SK-N-SH (cell line): ENCODE measurements around the gene SLN. TPM values are rescaled to one million over a fixed set of nuclear protein-coding genes. Genes with fewer than 3 reads are reported as not detected.

ENCODE experiments used
- CTCF ChIA-PET: fragments of 300-600, 350-600 bp; formaldehyde crosslinking; extraction: SDS; loops from one replicate; lab custom pipeline; 2021; lab: Yijun Ruan, JAX
- POLR2A ChIA-PET: fragments of 350-600 bp; sonication (Branson Sonifier 250); formaldehyde crosslinking; extraction: SDS; loops from one replicate; lab custom pipeline; 2020; ENCODE audit warnings: antibody characterized with exemption, inconsistent platforms; lab: Yijun Ruan, JAX
- DNase-seq: peaks from one replicate; pipeline ENCODE4 v3.0.0; 2012
- H2AFZ ChIP-seq: fragments of 200-600 bp; sonication (generic); 2 replicates; pipeline ENCODE4 v1.8.1; 2016; ENCODE audit warnings: antibody characterized with exemption, mild to moderate bottlenecking, low read depth
- H3F3A ChIP-seq: fragments of 200-600 bp; sonication (generic); replicated peaks from 2 replicates; pipeline ENCODE3; 2016; ENCODE audit warnings: antibody characterized with exemption, mild to moderate bottlenecking; ENCODE audit not compliant: insufficient read depth
- H3K27ac ChIP-seq, 2 experiments: fragments of 200-500 bp in 1 of 2; fragments of 200-600 bp in 1 of 2; sonication (Bioruptor generic) in 1 of 2; sonication (generic), shearing (Covaris generic) in 1 of 2; 2 replicates each; pipeline versions ENCODE4 v1.5.1 to v1.6.1; 2014 to 2016; ENCODE audit warnings: low read depth in 2 of 2, inconsistent platforms in 1 of 2, low read length in 1 of 2, mild to moderate bottlenecking in 1 of 2, mixed read lengths in 1 of 2
- H3K27me3 ChIP-seq: fragments of 200-600 bp; sonication (generic), shearing (Covaris generic); 2 replicates; pipeline ENCODE4 v1.6.1; 2016; ENCODE audit warnings: mixed run types; ENCODE audit not compliant: insufficient read depth
- H3K36me3 ChIP-seq, 2 experiments: fragments of 200-500 bp in 1 of 2; fragments of 200-600 bp in 1 of 2; sonication (Bioruptor generic) in 1 of 2; sonication (generic) in 1 of 2; replicated peaks in 1 of 2; 2 replicates each; pipeline versions ENCODE3 to v1.5.1; 2014 to 2016; ENCODE audit warnings: low read length in 1 of 2, mild to moderate bottlenecking in 1 of 2; ENCODE audit not compliant: insufficient read depth in 2 of 2, control insufficient read depth in 1 of 2
- H3K4me1 ChIP-seq, 2 experiments: fragments of 200-500 bp in 1 of 2; fragments of 200-600 bp in 1 of 2; sonication (Bioruptor generic) in 1 of 2; sonication (generic), shearing (Covaris generic) in 1 of 2; 2 replicates each; pipeline versions ENCODE4 v1.5.1 to v1.6.1; 2014 to 2016; ENCODE audit warnings: low read depth in 1 of 2, low read length in 1 of 2, mixed run types in 1 of 2; ENCODE audit not compliant: insufficient read depth in 2 of 2, control insufficient read depth in 1 of 2
- H3K4me2 ChIP-seq: fragments of 200-600 bp; sonication (generic), shearing (Covaris generic); 2 replicates; pipeline ENCODE4 v1.6.1; 2017; ENCODE audit warnings: mixed run types
- H3K4me3 ChIP-seq, 2 experiments: fragments of 200-500 bp in 1 of 2; fragments of 200-600 bp in 1 of 2; sonication (Bioruptor generic) in 1 of 2; sonication (generic), shearing (Covaris generic) in 1 of 2; 2 replicates each; pipeline versions ENCODE4 v1.5.1 to v1.8.1; 2014 to 2016; ENCODE audit warnings: low read depth in 2 of 2, inconsistent platforms in 1 of 2, low read length in 1 of 2, mild to moderate bottlenecking in 1 of 2, mixed read lengths in 1 of 2, moderate library complexity in 1 of 2
- H3K79me2 ChIP-seq: fragments of 200-600 bp; sonication (generic); 2 replicates; pipeline ENCODE4 v1.8.1; 2017; ENCODE audit warnings: mild to moderate bottlenecking; ENCODE audit not compliant: insufficient read depth
- H3K9ac ChIP-seq: fragments of 200-600 bp; sonication (generic); 2 replicates; pipeline ENCODE4 v1.6.1; 2017; ENCODE audit warnings: mixed run types
- H3K9me2 ChIP-seq: fragments of 200-600 bp; sonication (generic); 2 replicates; pipeline ENCODE4 v1.6.1; 2017; ENCODE audit warnings: mixed run types
- H3K9me3 ChIP-seq: fragments of 200-600 bp; sonication (generic); 2 replicates; pipeline ENCODE4 v1.6.1; 2017; ENCODE audit warnings: mixed run types, mild to moderate bottlenecking, moderate library complexity
- H4K20me1 ChIP-seq: fragments of 200-600 bp; sonication (generic); 2 replicates; pipeline ENCODE4 v1.6.1; 2017; ENCODE audit warnings: mild to moderate bottlenecking, mixed run types; ENCODE audit not compliant: insufficient read depth
- CHD2 ChIP-seq: fragments of 150-350 bp; IDR thresholded peaks from 2 replicates; pipeline ENCODE4 v1.6.1; 2018; ENCODE audit warnings: low read length; ENCODE audit not compliant: partially characterized antibody
- ELF1 ChIP-seq: IDR thresholded peaks from 2 replicates; pipeline ENCODE4 v1.4.0; 2012
- FOSL2 ChIP-seq: IDR thresholded peaks from 2 replicates; pipeline ENCODE4 v1.4.0; 2012; ENCODE audit warnings: low read depth, mild to moderate bottlenecking, moderate library complexity, borderline replicate concordance
- FOXJ3 ChIP-seq: sonication (generic); formaldehyde crosslinking; IDR thresholded peaks from 2 replicates; pipeline ENCODE4 v1.5.1; 2020; ENCODE audit warnings: mild to moderate bottlenecking, missing genetic modification reagents
- FOXM1 ChIP-seq: IDR thresholded peaks from 2 replicates; pipeline ENCODE4 v1.4.0; 2012; ENCODE audit warnings: low read depth, mild to moderate bottlenecking
- GABPA ChIP-seq: IDR thresholded peaks from 2 replicates; pipeline ENCODE4 v1.4.0; 2012; ENCODE audit warnings: low read depth, mild to moderate bottlenecking
- GATA2 ChIP-seq: sonication (generic); formaldehyde crosslinking; IDR thresholded peaks from 2 replicates; pipeline ENCODE4 v1.5.0; 2020; ENCODE audit warnings: mild to moderate bottlenecking, missing genetic modification reagents
- MAX ChIP-seq: IDR thresholded peaks from 2 replicates; pipeline ENCODE4 v1.4.0; 2012; ENCODE audit warnings: low read depth
- MEF2A ChIP-seq: IDR thresholded peaks from 2 replicates; pipeline ENCODE4 v1.4.0; 2012; ENCODE audit warnings: low read depth, borderline replicate concordance
- NFIC ChIP-seq: IDR thresholded peaks from 2 replicates; pipeline ENCODE4 v1.4.0; 2012; ENCODE audit warnings: borderline replicate concordance
- NRF1 ChIP-seq: IDR thresholded peaks from 2 replicates; pipeline ENCODE4 v1.6.1; 2012; ENCODE audit warnings: low read depth, mild to moderate bottlenecking, low read length
- PBX3 ChIP-seq: IDR thresholded peaks from 2 replicates; pipeline ENCODE4; 2012
- POLR2AphosphoS5 ChIP-seq: IDR thresholded peaks from 2 replicates; pipeline ENCODE4 v1.6.1; 2012; ENCODE audit warnings: low read depth, low read length
- RAD21 ChIP-seq: IDR thresholded peaks from 2 replicates; pipeline ENCODE4 v1.6.1; 2012; ENCODE audit warnings: mild to moderate bottlenecking, low read length
- RFX5 ChIP-seq: IDR thresholded peaks from 2 replicates; pipeline ENCODE4 v1.6.1; 2012; ENCODE audit warnings: mild to moderate bottlenecking, improper control_type of control experiment, low read length
- SMC3 ChIP-seq: IDR thresholded peaks from 2 replicates; pipeline ENCODE4 v1.6.1; 2012; ENCODE audit warnings: low read depth, low read length, improper control_type of control experiment
- TAF1 ChIP-seq: IDR thresholded peaks from 2 replicates; pipeline ENCODE4 v1.6.1; 2012; ENCODE audit warnings: low read depth, mild to moderate bottlenecking, low read length, moderate library complexity, borderline replicate concordance
- TCF12 ChIP-seq: IDR thresholded peaks from 2 replicates; pipeline ENCODE4 v1.4.0; 2012
- TEAD4 ChIP-seq: IDR thresholded peaks from 2 replicates; pipeline ENCODE4 v1.4.0; 2012; ENCODE audit warnings: mild to moderate bottlenecking, borderline replicate concordance; ENCODE audit not compliant: insufficient read depth
- USF1 ChIP-seq: IDR thresholded peaks from 2 replicates; pipeline ENCODE4 v1.4.0; 2012; ENCODE audit warnings: low read depth, borderline replicate concordance
- YY1 ChIP-seq: IDR thresholded peaks from 2 replicates; pipeline ENCODE4 v1.4.0; 2012; ENCODE audit warnings: low read depth, mild to moderate bottlenecking
- WGBS: methylation state at CpG from one replicate; pipeline ENCODE4 v1.1.6; 2017; ENCODE audit warnings: low lambda C conversion rate; 5-methylcytosine and 5-hydroxymethylcytosine counted together
- polyA plus RNA-seq, 3 experiments: library from polyadenylated mRNA; depleted of rRNA; stranded (reverse); fragments of >200 nt; gene quantifications; 2 replicates each; pipeline ENCODE4 v1.2.3, GENCODE V29; 2012
- TF ChIP-seq, protein P1 (sequence below): IDR thresholded peaks from 2 replicates; pipeline ENCODE4 v1.4.0; 2012; ENCODE audit warnings: low read depth, borderline replicate concordance
- TF ChIP-seq, protein P2 (sequence below): fragments of 150-350 bp; IDR thresholded peaks from 2 replicates; pipeline ENCODE4 v1.6.1; 2017; ENCODE audit warnings: antibody characterized with exemption, low read length, low read depth, borderline replicate concordance

SLN gene
- polyA plus RNA-seq, 1 of the 3 experiments (the other 2 are of a cell fraction): not detected

- no peak for TF ChIP-seq GABPA
- TF ChIP-seq FOSL2: no peak
Observed at GRCh38 chr11:107747622-107748021, 35.8 kb upstream of the SLN start (continued).

DNA sequence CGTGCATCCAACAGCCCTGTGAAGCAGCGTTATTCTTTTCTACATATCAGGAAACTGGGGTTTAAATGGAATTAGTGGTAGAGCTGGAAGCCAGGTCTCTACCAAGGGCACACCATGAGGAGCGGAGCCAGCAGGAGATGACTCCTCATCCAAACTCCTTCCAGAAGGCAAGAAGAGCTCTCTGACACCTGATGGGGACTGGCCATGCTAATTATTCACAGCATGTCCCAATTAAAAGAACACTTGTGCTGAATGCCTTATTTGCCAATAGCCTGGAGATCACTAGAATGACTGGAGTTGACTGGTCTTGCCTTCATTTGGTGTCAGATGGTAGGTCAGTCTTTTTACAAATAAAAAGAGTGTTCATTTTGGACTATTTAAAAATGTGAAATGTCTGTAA, 32.9 kb upstream of the SLN start:
- no peak overlapping the region for H2AFZ ChIP-seq
- POLR2A ChIA-PET: no interaction called here
- H4K20me1 ChIP-seq: no peaks in the 10 kb centered on the region
- no peaks in the 10 kb centered on the region for H3F3A ChIP-seq
- TF ChIP-seq POLR2AphosphoS5: no peak
- TF ChIP-seq NRF1: no peak
- TF ChIP-seq SMC3: no peak
- TF ChIP-seq, protein P1, sequence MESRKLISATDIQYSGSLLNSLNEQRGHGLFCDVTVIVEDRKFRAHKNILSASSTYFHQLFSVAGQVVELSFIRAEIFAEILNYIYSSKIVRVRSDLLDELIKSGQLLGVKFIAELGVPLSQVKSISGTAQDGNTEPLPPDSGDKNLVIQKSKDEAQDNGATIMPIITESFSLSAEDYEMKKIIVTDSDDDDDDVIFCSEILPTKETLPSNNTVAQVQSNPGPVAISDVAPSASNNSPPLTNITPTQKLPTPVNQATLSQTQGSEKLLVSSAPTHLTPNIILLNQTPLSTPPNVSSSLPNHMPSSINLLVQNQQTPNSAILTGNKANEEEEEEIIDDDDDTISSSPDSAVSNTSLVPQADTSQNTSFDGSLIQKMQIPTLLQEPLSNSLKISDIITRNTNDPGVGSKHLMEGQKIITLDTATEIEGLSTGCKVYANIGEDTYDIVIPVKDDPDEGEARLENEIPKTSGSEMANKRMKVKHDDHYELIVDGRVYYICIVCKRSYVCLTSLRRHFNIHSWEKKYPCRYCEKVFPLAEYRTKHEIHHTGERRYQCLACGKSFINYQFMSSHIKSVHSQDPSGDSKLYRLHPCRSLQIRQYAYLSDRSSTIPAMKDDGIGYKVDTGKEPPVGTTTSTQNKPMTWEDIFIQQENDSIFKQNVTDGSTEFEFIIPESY: no peak
- TF ChIP-seq GATA2: no peak
- TF ChIP-seq FOXJ3 (CRISPR knock-in tag): no peak
- TF ChIP-seq MEF2A: no peak
- no peak for TF ChIP-seq YY1
- WGBS: 10% methylated on average over 3 of the region's 3 CpGs
- H3K27ac ChIP-seq: no peak overlapping the region
- H3K79me2 ChIP-seq: no peaks in the 10 kb centered on the region
- no peak for DNase-seq
- H3K9ac ChIP-seq: no peak overlapping the region
- no peaks in the 10 kb centered on the region for H3K9me3 ChIP-seq
- no peaks in the 10 kb centered on the region; a peak in 1 of 4 replicates for H3K4me1 ChIP-seq
- no peak overlapping the region for H3K4me2 ChIP-seq
- H3K36me3 ChIP-seq: no peaks in the 10 kb centered on the region
- H3K27me3 ChIP-seq: no peaks in the 10 kb centered on the region
- H3K4me3 ChIP-seq: no peak overlapping the region
- CTCF ChIA-PET: interaction anchor here (0.6 kb wide), 1 partner anchor 478 kb away, joined by 3 read pairs; the partner anchor contains the start of gene ATM
- H3K9me2 ChIP-seq: no peaks in the 10 kb centered on the region

GRCh38 chr11:107743191-107743590, 31.3 kb upstream of the SLN start:
- Histone ChIP-seq H3K79me2 (no peaks in the 10 kb centered on the region), H3K9ac (no peak overlapping the region), H3F3A (no peaks in the 10 kb centered on the region), H3K4me3 (no peak overlapping the region), H3K9me2 (no peaks in the 10 kb centered on the region), H3K9me3 (no peaks in the 10 kb centered on the region), H3K27ac (no peak overlapping the region), H3K36me3 (no peaks in the 10 kb centered on the region), H2AFZ (no peak overlapping the region), H4K20me1 (no peaks in the 10 kb centered on the region), H3K4me2 (no peak overlapping the region), H3K27me3 (no peaks in the 10 kb centered on the region), H3K4me1 (no peaks in the 10 kb centered on the region; a peak in 1 of 4 replicates)
- ChIA-PET POLR2A (no interaction called here), CTCF (interaction anchor here (0.5 to 1.0 kb wide), 2 partner anchors 194 to 736 kb away, joined by 3 read pairs; no protein-coding TSS in a partner anchor)
- 34% methylated on average over 3 of the region's 3 CpGs for WGBS
- no peak for DNase-seq
- no peak for TF ChIP-seq GABPA
- TF ChIP-seq, protein P2, sequence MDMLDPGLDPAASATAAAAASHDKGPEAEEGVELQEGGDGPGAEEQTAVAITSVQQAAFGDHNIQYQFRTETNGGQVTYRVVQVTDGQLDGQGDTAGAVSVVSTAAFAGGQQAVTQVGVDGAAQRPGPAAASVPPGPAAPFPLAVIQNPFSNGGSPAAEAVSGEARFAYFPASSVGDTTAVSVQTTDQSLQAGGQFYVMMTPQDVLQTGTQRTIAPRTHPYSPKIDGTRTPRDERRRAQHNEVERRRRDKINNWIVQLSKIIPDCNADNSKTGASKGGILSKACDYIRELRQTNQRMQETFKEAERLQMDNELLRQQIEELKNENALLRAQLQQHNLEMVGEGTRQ: no peak
- TF ChIP-seq RFX5: no peak
- TF ChIP-seq RAD21: no peak
- no peak for TF ChIP-seq NRF1
- TF ChIP-seq FOXM1: no peak
- no peak for TF ChIP-seq NFIC
- no peak for TF ChIP-seq TCF12
- no peak for TF ChIP-seq USF1
- no peak for TF ChIP-seq TEAD4
- no peak for TF ChIP-seq CHD2
- TF ChIP-seq PBX3: no peak
- no peak for TF ChIP-seq ELF1
- no peak for TF ChIP-seq FOSL2
- no peak for TF ChIP-seq POLR2AphosphoS5
- TF ChIP-seq MAX: no peak
- no peak for TF ChIP-seq TAF1
